Skeletal muscle tissue (tissue), 4 donors: ENCODE results near the gene DAW1. TPM values are rescaled to one million over a fixed set of nuclear protein-coding genes. Genes with fewer than 3 reads are reported as not detected.
"Not testable (repeated sequence)": the region's sequence is repeated elsewhere in the genome, so short reads cannot be mapped to it uniquely, and the experiment has no call there.

Experiments
- H3K27ac ChIP-seq: one replicate; pipeline ENCODE4 v1.7.0; 2013; ENCODE audit warnings: mild to moderate bottlenecking, low read depth, low read length, inconsistent platforms
- H3K27me3 ChIP-seq, 3 donors: one replicate each; pipeline ENCODE4 v1.7.0; 2013; ENCODE audit warnings: low read length in 3 of 3; ENCODE audit not compliant: control insufficient read depth in 3 of 3, insufficient read depth in 3 of 3
- H3K36me3 ChIP-seq, 3 donors: one replicate each; pipeline ENCODE4 v1.7.0; 2013; ENCODE audit warnings: low read length in 3 of 3; ENCODE audit not compliant: control insufficient read depth in 3 of 3, insufficient read depth in 3 of 3
- H3K4me1 ChIP-seq, 3 donors: one replicate each; pipeline ENCODE4 v1.7.0; 2013; ENCODE audit warnings: low read length in 3 of 3, mild to moderate bottlenecking in 3 of 3; ENCODE audit not compliant: control insufficient read depth in 3 of 3, insufficient read depth in 3 of 3
- H3K4me3 ChIP-seq, 3 donors: one replicate each; pipeline ENCODE4 v1.7.0; 2013; ENCODE audit warnings: low read length in 3 of 3
- H3K9ac ChIP-seq, 3 donors: one replicate each; pipeline ENCODE4 v1.7.0; 2013; ENCODE audit warnings: low read length in 3 of 3, mild to moderate bottlenecking in 3 of 3, moderate library complexity in 2 of 3, low read depth in 1 of 3
- H3K9me3 ChIP-seq, 3 donors: one replicate each; pipeline ENCODE4 v1.7.0; 2013; ENCODE audit warnings: low read length in 3 of 3; ENCODE audit not compliant: control insufficient read depth in 3 of 3
- total RNA-seq: library from RNA; depleted of rRNA; stranded (reverse); fragments of >200 nt; gene quantifications from one replicate; pipeline ENCODE4 v1.2.3, GENCODE V29; 2014
- donor health status: Osteomylitis.

Gene DAW1
- total RNA-seq, 1 donor from 2014 or later, result not detected

DNA sequence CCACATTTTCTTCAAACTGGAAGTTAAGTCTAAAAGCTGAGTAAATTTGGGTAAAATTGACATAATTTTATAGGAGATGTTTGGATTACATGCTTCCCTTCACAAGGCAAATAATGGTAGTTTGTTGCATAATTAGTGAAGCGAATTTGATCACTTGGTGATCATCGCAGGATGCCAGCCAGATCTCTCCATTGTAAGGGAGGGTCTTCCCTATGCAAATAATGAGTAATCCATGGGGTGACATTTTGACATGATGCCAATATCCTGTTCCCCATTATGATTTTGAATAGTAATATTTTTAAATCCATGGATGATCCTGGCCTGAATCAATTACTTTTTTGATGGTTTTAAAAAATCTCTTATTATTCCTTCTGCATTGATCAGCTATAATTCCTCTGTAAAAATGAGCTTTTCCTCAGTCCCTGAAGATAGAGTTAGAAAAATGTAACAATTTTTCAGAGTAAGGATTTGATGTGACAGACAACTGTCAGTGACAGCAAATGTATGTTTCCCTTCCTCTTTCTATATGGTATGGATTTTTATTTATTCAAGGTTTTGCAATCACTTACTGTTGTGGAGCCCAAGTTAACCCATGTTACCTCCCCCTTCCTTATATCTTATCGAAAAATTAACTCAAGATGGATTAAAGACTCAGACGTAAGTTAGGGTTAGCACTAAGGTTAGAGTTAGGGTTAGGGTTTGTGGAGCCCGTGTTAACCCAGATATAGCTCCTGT, 36.3 kb upstream of the DAW1 start:
- Histone ChIP-seq H3K27me3 (no peaks in the 10 kb centered on the region), H3K4me3 (no peak overlapping the region), H3K36me3 (no peaks in the 10 kb centered on the region), H3K9me3 (no peaks in the 10 kb centered on the region), H3K27ac (no peak overlapping the region), H3K4me1 (no peaks in the 10 kb centered on the region), H3K9ac (no peak overlapping the region)

DNA sequence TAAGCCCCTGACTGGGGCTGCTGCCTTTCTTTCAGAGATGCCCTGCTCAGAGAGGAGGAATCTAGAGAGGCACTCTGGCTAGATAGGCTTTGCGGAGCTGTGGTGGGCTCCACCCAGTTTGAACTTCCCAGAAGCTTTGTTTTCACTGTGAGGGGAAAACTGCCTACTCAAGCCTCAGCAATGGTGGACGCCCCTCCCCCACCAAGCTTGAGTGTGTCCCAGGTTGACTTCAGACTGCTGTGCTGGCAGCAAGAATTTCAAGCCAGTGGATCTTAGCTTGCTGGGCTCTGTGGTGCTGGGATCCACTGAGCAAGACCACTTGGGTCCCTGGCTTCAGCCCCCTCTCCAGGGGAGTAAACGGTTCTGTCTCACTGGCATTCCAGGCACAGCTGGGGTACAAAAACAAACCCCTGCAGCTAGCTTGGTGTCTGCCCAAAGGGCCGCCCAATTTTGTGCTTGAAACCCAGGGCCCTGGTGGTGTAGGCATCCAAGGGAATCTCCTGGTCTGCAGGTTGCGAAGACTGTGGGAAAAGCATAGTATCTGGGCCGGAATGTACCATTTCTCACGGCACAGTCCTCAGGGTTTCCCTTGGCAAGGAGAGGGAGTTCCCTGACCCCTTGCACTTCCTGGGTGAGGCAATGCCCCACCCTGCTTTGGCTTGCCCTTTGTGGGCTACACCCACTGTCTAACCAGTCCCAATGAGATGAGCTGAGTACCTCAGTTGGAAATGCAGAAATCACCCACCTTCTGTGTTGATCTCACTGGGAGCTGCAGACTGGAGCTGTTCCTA, 31.9 kb upstream of the DAW1 start:
- H3K9ac ChIP-seq, H3K27ac ChIP-seq, H3K36me3 ChIP-seq, H3K4me1 ChIP-seq, H3K9me3 ChIP-seq, H3K4me3 ChIP-seq, H3K27me3 ChIP-seq: not testable (repeated sequence)

DNA sequence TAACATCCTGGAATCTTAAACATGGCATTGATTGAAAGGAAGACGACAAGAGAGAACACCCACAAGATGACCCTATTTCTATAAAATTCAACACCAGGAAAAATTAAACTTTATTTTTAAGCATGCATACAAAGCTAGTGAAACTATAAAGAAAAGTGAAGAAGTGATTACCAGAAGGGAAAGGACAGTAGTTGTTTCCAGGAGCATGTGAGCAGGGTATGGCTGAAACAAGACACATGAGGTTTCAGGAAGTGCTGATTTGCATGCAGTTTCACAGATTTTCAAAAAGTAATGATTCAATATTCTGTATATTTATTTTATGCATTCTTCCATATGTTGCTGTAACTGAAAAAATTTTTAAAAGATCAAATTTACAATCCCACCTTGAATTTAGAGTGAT, 24.6 kb upstream of the DAW1 start:
- Histone ChIP-seq H3K9me3 (no peaks in the 10 kb centered on the region), H3K9ac (no peak overlapping the region), H3K27me3 (no peaks in the 10 kb centered on the region), H3K27ac (no peak overlapping the region), H3K4me3 (no peak overlapping the region), H3K36me3 (no peaks in the 10 kb centered on the region), H3K4me1 (no peaks in the 10 kb centered on the region)

DNA sequence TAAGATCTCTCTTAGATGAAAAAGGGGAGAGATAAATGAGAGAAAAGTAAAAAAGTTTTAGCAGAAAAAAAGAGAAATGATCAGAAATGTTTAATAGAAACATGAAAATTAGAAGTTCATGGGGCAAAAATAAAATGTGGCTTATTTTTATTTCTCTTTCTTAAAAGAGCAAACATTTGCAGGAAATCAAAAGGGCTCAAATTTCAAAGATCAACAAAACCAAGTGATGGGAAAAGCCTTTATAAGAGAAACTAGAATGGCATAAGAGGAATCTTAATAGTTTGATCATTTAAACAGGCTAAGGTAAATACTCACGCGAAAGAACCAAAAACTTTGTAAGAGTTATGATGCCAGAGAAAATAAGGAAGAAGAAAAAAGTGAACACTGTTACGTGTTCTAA, 23.3 kb upstream of the DAW1 start:
- Histone ChIP-seq H3K27me3 (no peaks in the 10 kb centered on the region), H3K27ac (no peak overlapping the region), H3K9ac (no peak overlapping the region), H3K9me3 (no peaks in the 10 kb centered on the region), H3K36me3 (no peaks in the 10 kb centered on the region), H3K4me1 (no peaks in the 10 kb centered on the region), H3K4me3 (no peak overlapping the region)

DNA sequence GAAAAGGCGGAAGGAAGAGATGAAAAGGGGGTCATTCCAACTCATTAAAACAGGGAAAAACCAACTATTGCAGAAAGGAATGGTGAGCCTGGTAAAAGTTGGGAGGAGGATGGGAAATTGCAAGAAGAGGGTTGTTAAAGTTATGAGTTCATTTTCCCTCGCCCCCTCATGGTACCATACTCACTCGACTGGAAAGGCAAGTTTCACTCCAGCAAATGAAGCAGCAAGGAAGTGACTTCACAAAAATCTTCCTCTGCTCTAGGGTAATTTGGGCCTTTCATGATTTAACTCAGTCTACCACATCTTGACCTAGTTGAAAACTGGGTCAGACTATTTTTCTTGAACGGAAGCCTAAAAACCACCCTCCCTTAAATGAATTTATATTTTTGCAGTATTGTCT, 22.8 kb upstream of the DAW1 start:
- no peaks in the 10 kb centered on the region for H3K9me3 ChIP-seq
- no peak overlapping the region for H3K27ac ChIP-seq
- no peak overlapping the region for H3K9ac ChIP-seq
- no peaks in the 10 kb centered on the region for H3K36me3 ChIP-seq
- no peak overlapping the region for H3K4me3 ChIP-seq
- no peaks in the 10 kb centered on the region for H3K27me3 ChIP-seq
- H3K4me1 ChIP-seq, result no peaks in the 10 kb centered on the region

DNA sequence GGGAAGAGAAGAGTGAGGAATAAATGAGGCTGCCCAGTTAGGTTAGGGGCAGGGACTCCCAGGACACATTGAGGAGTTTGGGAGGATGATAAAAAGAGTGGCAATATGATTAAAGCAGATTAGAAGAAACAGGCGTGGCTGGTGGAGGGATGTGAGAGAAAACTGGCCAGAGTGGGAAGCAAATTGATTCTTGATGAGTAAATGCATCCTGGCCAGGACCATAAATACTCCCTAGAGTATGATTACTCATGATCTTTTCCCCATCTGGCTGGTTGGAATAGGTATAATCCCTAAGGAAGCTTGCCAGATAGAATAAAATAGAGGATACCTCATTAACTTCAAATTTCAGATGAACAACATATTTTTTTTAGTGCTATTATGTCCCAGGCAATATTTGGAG, 21.5 kb upstream of the DAW1 start:
- Histone ChIP-seq H3K27ac (no peak overlapping the region), H3K9ac (no peak overlapping the region), H3K4me3 (no peak overlapping the region), H3K27me3 (no peaks in the 10 kb centered on the region), H3K9me3 (no peaks in the 10 kb centered on the region), H3K36me3 (no peaks in the 10 kb centered on the region), H3K4me1 (no peaks in the 10 kb centered on the region)

DNA sequence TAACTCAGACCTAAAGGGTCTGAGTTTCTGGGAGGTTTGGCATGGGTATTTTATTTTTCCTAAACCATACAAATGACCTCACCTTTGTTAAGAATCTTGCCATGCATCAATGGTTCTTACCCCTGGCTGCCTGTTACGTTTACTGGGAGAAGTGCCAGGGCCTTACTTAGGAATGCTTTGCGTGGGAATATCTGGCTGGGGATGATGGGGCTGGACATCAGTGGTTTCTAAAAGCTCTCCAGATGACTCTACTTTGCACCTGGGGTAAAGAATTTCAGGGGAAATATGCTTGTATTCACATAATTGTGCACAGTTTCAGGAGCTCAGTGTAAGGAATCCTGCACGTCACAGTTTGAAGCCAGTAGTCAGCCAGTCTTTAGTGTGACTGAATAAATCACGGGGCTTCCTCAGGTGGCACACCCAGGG, 18.2 kb upstream of the DAW1 start:
- H3K9me3 ChIP-seq, result no peaks in the 10 kb centered on the region
- no peak overlapping the region for H3K4me3 ChIP-seq
- H3K9ac ChIP-seq, result no peak overlapping the region
- no peaks in the 10 kb centered on the region for H3K27me3 ChIP-seq
- no peak overlapping the region for H3K27ac ChIP-seq
- H3K36me3 ChIP-seq, result no peaks in the 10 kb centered on the region
- no peaks in the 10 kb centered on the region for H3K4me1 ChIP-seq

DNA sequence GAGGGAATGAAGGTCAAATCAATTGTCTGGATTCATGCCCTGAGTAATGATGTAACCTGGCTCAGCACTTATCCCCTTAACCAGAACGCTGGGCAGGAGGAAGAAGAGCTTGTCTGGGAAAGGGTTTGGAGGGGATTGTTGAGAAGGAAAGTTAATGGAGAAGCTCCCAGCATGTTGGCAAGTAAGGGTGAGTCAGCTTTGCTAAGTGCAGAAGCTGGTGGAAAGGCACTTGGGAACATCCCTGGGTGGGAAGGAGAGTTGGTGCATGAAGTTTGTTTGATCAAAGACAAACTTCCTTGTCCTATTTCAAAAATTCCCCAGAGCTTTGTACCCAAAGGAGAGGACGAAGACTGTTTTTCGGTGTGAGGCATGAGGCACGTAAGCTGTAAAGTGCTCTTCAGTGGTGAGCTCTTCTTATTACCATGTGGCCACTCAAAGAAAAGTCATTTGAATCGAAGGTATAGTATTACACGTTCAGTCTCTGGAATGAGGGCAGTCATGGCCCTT, 17.6 kb upstream of the DAW1 start:
- Histone ChIP-seq H3K4me3 (no peak overlapping the region), H3K9ac (no peak overlapping the region), H3K4me1 (no peaks in the 10 kb centered on the region), H3K9me3 (no peaks in the 10 kb centered on the region), H3K27me3 (no peaks in the 10 kb centered on the region), H3K36me3 (no peaks in the 10 kb centered on the region), H3K27ac (no peak overlapping the region)

DNA sequence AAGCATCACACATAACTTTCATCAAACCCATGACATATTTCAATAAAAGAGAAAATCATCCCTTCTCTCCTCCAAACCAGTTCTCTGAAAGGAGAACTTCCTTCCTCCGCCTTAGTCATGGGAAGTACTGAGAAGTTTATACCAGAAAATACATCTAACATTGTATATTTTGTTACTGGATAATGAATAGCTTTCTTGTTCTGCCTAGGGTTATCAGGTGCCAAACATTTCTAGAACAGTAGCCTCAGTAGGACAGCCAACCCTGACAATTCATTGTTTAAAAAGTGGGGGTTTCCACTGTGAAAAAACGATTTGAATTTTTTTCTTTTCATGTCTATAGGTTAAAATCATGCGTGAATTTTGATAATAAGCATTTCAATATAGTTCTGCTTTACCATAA, 16.0 kb upstream of the DAW1 start:
- H3K4me1 ChIP-seq, result no peaks in the 10 kb centered on the region
- H3K27ac ChIP-seq, result no peak overlapping the region
- H3K36me3 ChIP-seq, result no peaks in the 10 kb centered on the region
- H3K27me3 ChIP-seq, result no peaks in the 10 kb centered on the region
- no peak overlapping the region for H3K9ac ChIP-seq
- H3K4me3 ChIP-seq, result no peak overlapping the region
- no peaks in the 10 kb centered on the region for H3K9me3 ChIP-seq

DNA sequence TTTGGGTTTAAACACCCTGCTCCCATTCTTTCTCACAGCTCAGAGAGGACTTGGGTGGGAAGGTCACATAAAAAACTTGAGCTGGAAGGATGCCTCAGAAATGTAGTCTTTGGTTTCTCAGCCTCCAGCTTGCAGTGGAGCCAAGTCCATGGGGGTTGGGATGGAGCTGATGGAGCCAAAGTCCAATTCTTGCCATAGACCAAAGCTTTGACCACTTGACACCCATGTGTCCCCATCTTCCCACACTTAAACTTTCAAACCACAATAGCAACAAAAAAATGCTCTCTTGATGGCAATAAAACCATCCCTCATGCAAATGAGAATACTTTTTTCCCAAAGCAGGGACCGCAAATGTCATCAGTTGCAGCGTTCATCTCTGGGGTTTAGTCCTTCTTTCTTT, 14.7 kb upstream of the DAW1 start:
- Histone ChIP-seq H3K9me3 (no peaks in the 10 kb centered on the region), H3K4me1 (peaks cover 0 to 2% (median 0%) of the 10 kb centered on the region in 3 donors), H3K9ac (no peak overlapping the region)

More for the DNA sequence above, 14.7 kb upstream of the DAW1 start:
- H3K36me3 ChIP-seq, result no peaks in the 10 kb centered on the region
- H3K27me3 ChIP-seq, result no peaks in the 10 kb centered on the region
- H3K4me3 ChIP-seq, result no peak overlapping the region
- H3K27ac ChIP-seq, result no peak overlapping the region
